Activated T-helper 17 cell treated with anti-CD3 and anti-CD28 coated beads, Interleukin-2, amount 50 U/mL, for 72 hours (primary cell): ENCODE results near the gene ENTPD8. TPM values are rescaled to one million over a fixed set of nuclear protein-coding genes. Genes with fewer than 3 reads are reported as not detected.

Experiments
- ATAC-seq: fragments of 150-1000 bp; cut with Tn5 transposase; replicated peaks from 2 replicates; pipeline ENCODE4 v1.10.0; 2021; ENCODE audit warnings: mild to moderate bottlenecking, moderate library complexity
- H3K27ac Mint-ChIP-seq: one replicate; pipeline ENCODE4 v1.8.0; 2022; ENCODE audit warnings: mixed read lengths
- H3K27me3 Mint-ChIP-seq: one replicate; pipeline ENCODE4 v1.8.0; 2022; ENCODE audit warnings: mixed read lengths
- H3K36me3 Mint-ChIP-seq: one replicate; pipeline ENCODE4 v1.8.0; 2022; ENCODE audit warnings: low read depth, mild to moderate bottlenecking, mixed read lengths
- H3K4me1 Mint-ChIP-seq: one replicate; pipeline ENCODE4 v1.8.0; 2022; ENCODE audit warnings: mixed read lengths
- H3K4me3 Mint-ChIP-seq: one replicate; pipeline ENCODE4 v1.8.0; 2022; ENCODE audit warnings: mild to moderate bottlenecking, mixed read lengths
- H3K9me3 Mint-ChIP-seq: one replicate; pipeline ENCODE4 v1.8.0; 2022; ENCODE audit warnings: mixed read lengths
- total RNA-seq, 2 donors: library from RNA; stranded (reverse); gene quantifications; one replicate each; pipeline ENCODE4 v1.2.3, GENCODE V29; 2022

The ENTPD8 gene
- total RNA-seq, 2 donors from 2014 or later, result not detected

- Mint-ChIP-seq H3K4me3 (no peak overlapping the region), H3K9me3 (no peaks in the 10 kb centered on the region)
- no peak for ATAC-seq
Observed at GRCh38 chr9:137427454-137428310, 13.5 kb downstream of the ENTPD8 start.

GRCh38 chr9:137426018-137426681, 15.0 kb downstream of the ENTPD8 start:
- H3K36me3 Mint-ChIP-seq, result no peaks in the 10 kb centered on the region
- no peak for ATAC-seq

More at GRCh38 chr9:137427454-137428310, 13.5 kb downstream of the ENTPD8 start:
- Mint-ChIP-seq H3K36me3 (no peaks in the 10 kb centered on the region), H3K27me3 (no peaks in the 10 kb centered on the region), H3K27ac (no peak overlapping the region), H3K4me1 (no peaks in the 10 kb centered on the region)

GRCh38 chr9:137423514-137424291, 17.5 kb downstream of the ENTPD8 start:
- Mint-ChIP-seq H3K27ac (no peak overlapping the region), H3K4me3 (peak overlapping the region; percentile 49), H3K36me3 (no peaks in the 10 kb centered on the region), H3K27me3 (no peaks in the 10 kb centered on the region), H3K4me1 (no peaks in the 10 kb centered on the region), H3K9me3 (no peaks in the 10 kb centered on the region)
- ATAC-seq, result peak; percentile 46

More at GRCh38 chr9:137426018-137426681, 15.0 kb downstream of the ENTPD8 start:
- Mint-ChIP-seq H3K9me3 (no peaks in the 10 kb centered on the region), H3K27ac (no peak overlapping the region), H3K4me1 (no peaks in the 10 kb centered on the region), H3K27me3 (no peaks in the 10 kb centered on the region), H3K4me3 (no peak overlapping the region)

DNA sequence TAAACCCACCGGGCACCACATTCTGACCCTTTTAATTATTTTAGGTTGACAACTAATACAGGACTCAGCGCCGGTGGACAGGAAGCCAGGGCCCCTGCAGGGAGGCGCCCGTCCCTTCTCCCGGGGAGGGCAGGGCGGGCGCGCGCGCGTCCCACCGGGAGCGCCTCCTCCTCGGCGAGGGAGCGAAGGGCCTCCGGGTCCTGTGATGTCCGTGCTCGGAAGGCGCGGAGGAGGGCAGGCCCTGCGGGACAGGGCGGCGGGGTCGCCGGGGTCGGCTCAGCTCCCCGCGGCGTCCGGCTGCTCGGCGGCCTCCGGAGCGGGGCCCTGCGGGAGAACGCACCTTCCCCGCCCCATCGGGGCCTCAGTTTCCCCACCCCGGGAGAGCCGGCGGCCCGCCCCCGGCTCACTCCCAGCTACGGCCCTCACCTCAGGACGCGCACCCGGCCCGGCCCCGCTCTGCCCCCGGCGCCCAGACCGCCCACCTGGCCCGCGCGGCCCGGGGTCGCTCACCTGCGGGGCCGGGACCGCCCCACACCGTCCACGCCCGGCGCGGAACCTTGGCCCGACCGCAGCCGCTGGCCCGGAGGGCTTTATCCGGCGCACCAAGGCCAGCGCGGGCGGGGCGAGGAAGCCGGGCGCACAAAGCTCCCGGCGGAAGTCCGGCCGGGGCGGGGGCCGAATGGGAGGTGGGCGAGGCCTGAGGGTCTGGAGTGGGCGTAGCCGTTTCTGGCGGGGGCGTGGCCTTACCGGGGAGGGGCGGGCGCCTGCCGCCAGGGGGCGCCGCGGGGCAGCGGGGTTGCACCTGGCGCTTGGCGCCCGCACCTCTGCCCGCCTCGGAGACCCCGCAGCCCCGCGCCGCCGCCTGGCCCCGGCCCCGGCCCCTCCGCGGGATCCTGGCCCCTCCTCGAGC, 18.3 kb downstream of the ENTPD8 start, which contains the start of the genes EXD3 and NOXA1:
Gene EXD3 (minus strand): TSS at position 559 of the 910 bp plus-strand sequence. CDS start 27,805 bp downstream, outside the sequence.
Gene NOXA1 (plus strand): TSS at position 790 of the 910 bp plus-strand sequence. CDS start 137 bp downstream, outside the sequence.
- Mint-ChIP-seq H3K27me3 (no peaks in the 10 kb centered on the region), H3K36me3 (no peaks in the 10 kb centered on the region), H3K4me3 (peak within 1 kb of the TSS; percentile 85), H3K27ac (peak within 1 kb of the TSS; percentile 79), H3K9me3 (no peaks in the 10 kb centered on the region), H3K4me1 (no peaks in the 10 kb centered on the region)
- peak; percentile 90 for ATAC-seq

DNA sequence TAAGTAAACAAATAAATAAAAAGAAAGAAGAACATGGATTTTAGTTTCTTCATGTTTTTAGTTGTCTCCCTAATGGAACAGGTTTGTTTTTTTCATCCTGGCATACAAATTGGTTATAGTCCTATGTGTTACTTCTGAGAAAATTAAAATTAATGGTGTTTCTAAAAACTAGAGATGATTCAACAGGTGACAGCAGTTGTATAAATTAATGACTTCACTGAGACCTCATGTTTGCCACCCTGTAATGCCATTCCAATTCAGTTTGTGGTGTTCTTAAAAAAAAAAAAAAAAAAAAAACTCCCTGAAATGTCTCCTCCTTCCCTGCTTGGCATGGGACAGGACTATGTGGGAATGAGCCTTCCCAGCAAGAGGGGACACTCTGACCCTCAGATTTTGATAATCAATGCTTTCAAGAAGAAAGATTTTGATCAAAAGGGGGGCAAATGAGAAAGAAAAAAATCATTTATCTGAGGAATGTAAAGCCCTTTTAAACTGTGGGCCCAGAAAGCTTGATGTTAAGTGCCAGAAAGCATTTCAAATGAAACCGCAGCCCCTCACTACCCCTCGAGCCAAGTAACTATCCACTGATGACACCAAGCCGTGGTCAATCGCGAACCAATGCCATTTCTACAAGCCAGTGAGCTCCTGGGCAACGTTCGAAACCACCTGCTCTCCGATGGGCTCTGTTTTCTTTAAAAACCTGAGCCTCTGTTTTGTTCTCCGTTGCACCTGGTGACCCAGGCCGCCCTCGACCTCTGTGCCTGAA, 19.1 kb downstream of the ENTPD8 start:
- Mint-ChIP-seq H3K36me3 (no peaks in the 10 kb centered on the region), H3K4me1 (no peaks in the 10 kb centered on the region), H3K4me3 (peak overlapping the region; percentile 85)

GRCh38 chr9:137417161-137418021, 23.8 kb downstream of the ENTPD8 start:
- Mint-ChIP-seq H3K9me3 (no peaks in the 10 kb centered on the region), H3K27me3 (no peaks in the 10 kb centered on the region), H3K4me1 (no peaks in the 10 kb centered on the region), H3K4me3 (peak overlapping the region; percentile 19), H3K27ac (no peak overlapping the region), H3K36me3 (no peaks in the 10 kb centered on the region)
- ATAC-seq, result peak; percentile 55

More for the DNA sequence above, 19.1 kb downstream of the ENTPD8 start:
- no peaks in the 10 kb centered on the region for H3K9me3 Mint-ChIP-seq
- ATAC-seq, result no peak
- peak overlapping the region; percentile 79 for H3K27ac Mint-ChIP-seq
- no peaks in the 10 kb centered on the region for H3K27me3 Mint-ChIP-seq

DNA sequence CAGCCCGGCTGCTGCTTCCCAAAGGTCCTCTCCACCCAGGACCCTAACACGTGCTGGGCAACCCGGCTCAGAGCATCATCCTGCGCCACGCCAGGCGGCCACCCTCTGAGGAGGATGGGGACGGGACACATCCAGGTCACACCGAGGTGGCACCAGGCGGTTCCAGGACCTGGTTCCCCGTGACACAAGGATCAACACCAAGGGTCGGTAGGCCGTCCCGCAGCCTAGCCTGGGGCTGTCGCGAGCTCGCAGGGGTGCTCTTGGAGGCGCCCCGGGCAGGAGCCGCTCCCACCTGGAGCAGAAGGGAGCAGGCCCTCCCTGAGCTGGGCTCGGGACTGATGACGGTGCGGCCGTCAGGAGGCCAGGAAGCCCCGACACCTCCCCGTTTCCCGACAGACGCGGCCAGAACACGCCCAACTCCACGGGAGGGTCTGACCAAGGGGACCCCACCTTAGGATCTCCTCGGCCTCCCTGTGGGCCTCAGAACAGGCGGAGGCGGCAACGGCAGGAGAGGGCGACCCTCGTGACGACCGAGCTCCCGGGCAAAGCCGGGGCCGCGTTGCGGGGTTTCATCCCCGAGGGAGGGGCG, 24.5 kb downstream of the ENTPD8 start:
- Mint-ChIP-seq H3K9me3 (no peaks in the 10 kb centered on the region), H3K4me1 (no peaks in the 10 kb centered on the region), H3K27ac (no peak overlapping the region), H3K4me3 (no peak overlapping the region), H3K36me3 (no peaks in the 10 kb centered on the region), H3K27me3 (no peaks in the 10 kb centered on the region)
- ATAC-seq, result no peak

DNA sequence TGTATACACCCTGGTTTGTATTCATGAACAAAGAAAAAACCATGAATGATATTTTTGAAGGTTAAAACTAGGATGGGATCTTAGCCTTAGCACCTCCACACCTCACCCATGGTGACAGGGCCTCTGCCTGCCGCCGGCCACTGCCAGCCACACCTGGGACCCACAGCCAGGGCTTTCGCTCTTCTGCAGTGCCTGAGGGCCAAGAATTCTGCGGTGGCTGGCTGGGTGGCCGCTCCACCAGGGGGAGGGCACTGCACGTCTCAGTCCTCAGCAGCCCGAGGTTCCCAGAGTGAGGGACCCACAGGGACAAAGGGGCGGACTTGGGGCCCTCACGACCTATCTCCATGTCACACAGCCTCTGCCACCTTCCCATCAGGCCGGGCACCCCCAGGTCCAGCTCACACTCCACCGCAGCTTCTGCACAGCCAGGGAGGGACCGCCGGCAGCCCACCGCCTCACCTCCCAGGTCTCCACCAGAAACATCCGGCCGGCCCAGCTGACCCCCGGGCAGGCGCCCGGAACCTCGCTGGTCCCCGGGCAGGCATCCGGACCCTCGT, 25.1 kb downstream of the ENTPD8 start:
- no peak for ATAC-seq
- no peaks in the 10 kb centered on the region for H3K9me3 Mint-ChIP-seq

DNA sequence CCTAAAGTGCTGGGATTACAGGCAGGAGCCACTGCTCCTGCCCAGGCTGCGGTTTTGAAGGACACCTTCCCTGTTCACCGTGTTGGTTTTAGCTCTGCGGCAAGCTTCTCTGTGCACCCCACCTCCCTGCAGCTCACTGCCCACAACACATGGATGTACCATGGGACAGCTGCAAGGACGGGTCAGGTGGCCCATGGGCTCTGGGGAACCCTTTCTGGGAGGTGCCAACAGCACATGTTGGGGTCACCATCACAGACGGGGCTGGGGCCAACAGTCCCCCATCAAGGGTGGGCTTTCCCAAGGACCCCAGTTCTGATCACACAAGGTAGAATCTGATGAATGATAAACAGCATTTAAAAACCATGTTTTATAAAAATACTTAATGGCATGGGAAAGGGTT, 25.7 kb downstream of the ENTPD8 start:
- no peak overlapping the region for H3K27ac Mint-ChIP-seq
- no peak for ATAC-seq
- no peak overlapping the region for H3K4me3 Mint-ChIP-seq
- no peaks in the 10 kb centered on the region for H3K9me3 Mint-ChIP-seq
- no peaks in the 10 kb centered on the region for H3K36me3 Mint-ChIP-seq
- no peaks in the 10 kb centered on the region for H3K27me3 Mint-ChIP-seq
- no peaks in the 10 kb centered on the region for H3K4me1 Mint-ChIP-seq

More for the DNA sequence above, 25.1 kb downstream of the ENTPD8 start:
- no peaks in the 10 kb centered on the region for H3K27me3 Mint-ChIP-seq
- H3K27ac Mint-ChIP-seq, result no peak overlapping the region
- no peak overlapping the region for H3K4me3 Mint-ChIP-seq
- H3K4me1 Mint-ChIP-seq, result no peaks in the 10 kb centered on the region
- no peaks in the 10 kb centered on the region for H3K36me3 Mint-ChIP-seq

GRCh38 chr9:137412431-137412830, 28.7 kb downstream of the ENTPD8 start:
- no peaks in the 10 kb centered on the region for H3K4me1 Mint-ChIP-seq
- H3K27ac Mint-ChIP-seq, result no peak overlapping the region
- no peaks in the 10 kb centered on the region for H3K9me3 Mint-ChIP-seq
- ATAC-seq, result no peak
- H3K36me3 Mint-ChIP-seq, result no peaks in the 10 kb centered on the region
- H3K27me3 Mint-ChIP-seq, result no peaks in the 10 kb centered on the region
- no peak overlapping the region for H3K4me3 Mint-ChIP-seq

DNA sequence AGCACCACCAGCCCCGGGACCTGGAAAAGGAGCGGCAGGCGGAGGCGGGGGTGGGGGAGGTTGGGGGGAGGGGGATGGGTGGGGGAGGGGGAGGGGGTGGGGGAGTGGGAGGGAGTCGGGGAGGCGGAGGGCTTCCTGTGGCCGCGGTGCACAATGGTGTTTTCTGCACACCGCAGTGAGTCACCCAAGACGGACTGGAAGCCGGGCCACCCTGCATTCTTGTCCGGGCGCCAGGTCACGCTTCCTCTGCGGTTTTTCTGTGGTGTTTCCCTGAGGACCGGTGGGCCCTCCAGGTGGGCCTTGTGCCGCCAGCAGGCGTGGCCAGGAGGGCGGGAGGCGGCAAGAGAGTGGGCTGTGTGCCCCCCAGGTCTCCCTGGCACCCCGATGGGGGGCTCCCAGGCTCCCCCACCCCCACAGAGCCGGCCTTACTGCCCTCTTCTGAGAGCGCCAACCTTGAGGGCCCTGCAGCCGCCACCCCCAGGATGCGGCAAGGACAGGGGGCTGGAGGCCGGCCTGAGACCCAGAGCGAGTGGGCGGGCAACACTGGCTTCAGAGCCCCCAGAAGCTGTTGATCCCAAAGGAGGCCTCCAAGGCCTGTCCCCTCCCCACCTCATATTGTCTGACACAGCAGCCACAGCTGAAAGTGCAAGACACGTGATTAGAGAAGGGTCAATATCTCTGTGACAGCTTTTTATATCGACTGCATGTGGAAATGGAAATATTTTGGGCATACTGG, 29.3 kb downstream of the ENTPD8 start:
- Mint-ChIP-seq H3K27me3 (no peaks in the 10 kb centered on the region), H3K9me3 (no peaks in the 10 kb centered on the region), H3K27ac (no peak overlapping the region), H3K36me3 (no peaks in the 10 kb centered on the region), H3K4me1 (no peaks in the 10 kb centered on the region), H3K4me3 (no peak overlapping the region)
- ATAC-seq, result peak; percentile 73
